DMS 273 (cell line): ENCODE results near the gene PPP1R8.
"Not testable (repeated sequence)": the region's sequence is repeated elsewhere in the genome, so short reads cannot be mapped to it uniquely, and the experiment has no call there.

Experiments
- DNase-seq: peaks from one replicate; lab custom pipeline; 2025; ENCODE audit not compliant: unreplicated experiment; lab: John Stamatoyannopoulos, UW

The PPP1R8 gene

GRCh38 chr1:27830621-27831440 lies at the start of gene PPP1R8:
TSS of gene PPP1R8 (plus strand) at chr1:27830782. CDS start at chr1:27830836, 54 bp downstream.
- DNase-seq, result peak; percentile 99

- DNase-seq, result no peak
Measured at GRCh38 chr1:27782950-27783349, 47.6 kb upstream of the PPP1R8 start.

GRCh38 chr1:27784700-27785099 lies 45.9 kb upstream of the PPP1R8 start:
- DNase-seq, result no peak

GRCh38 chr1:27785781-27786455 lies 44.7 kb upstream of the PPP1R8 start:
- DNase-seq, result no peak

GRCh38 chr1:27787895-27788294 lies 42.7 kb upstream of the PPP1R8 start:
- DNase-seq, result peak; percentile 12

- DNase-seq, result peak; percentile 13
Measured at GRCh38 chr1:27789540-27790041, 41.0 kb upstream of the PPP1R8 start.

- DNase-seq, result not testable (repeated sequence)
Measured at GRCh38 chr1:27790270-27790669, 40.3 kb upstream of the PPP1R8 start.

GRCh38 chr1:27795601-27796000 lies 35.0 kb upstream of the PPP1R8 start:
- DNase-seq, result no peak

- DNase-seq, result no peak
Measured at GRCh38 chr1:27804791-27805190, 25.8 kb upstream of the PPP1R8 start.

GRCh38 chr1:27806758-27807157 lies 23.8 kb upstream of the PPP1R8 start:
- no peak for DNase-seq

GRCh38 chr1:27807385-27807784 lies 23.2 kb upstream of the PPP1R8 start:
- no peak for DNase-seq

- DNase-seq, result not testable (repeated sequence)
Measured at GRCh38 chr1:27808131-27808530, 22.5 kb upstream of the PPP1R8 start.

- DNase-seq, result no peak
Measured at GRCh38 chr1:27809883-27810282, 20.7 kb upstream of the PPP1R8 start.

GRCh38 chr1:27811741-27812500 lies 18.7 kb upstream of the PPP1R8 start:
- DNase-seq, result no peak

GRCh38 chr1:27816921-27817630 lies 13.5 kb upstream of the PPP1R8 start:
- DNase-seq, result no peak

- no peak for DNase-seq
Measured at GRCh38 chr1:27821761-27822315, 8.7 kb upstream of the PPP1R8 start.

- DNase-seq, result no peak
Measured at GRCh38 chr1:27823784-27824183, 6.8 kb upstream of the PPP1R8 start.

- no peak for DNase-seq
Measured at GRCh38 chr1:27824411-27824810, 6.2 kb upstream of the PPP1R8 start.

- not testable (repeated sequence) for DNase-seq
Measured at GRCh38 chr1:27829339-27829960, 1.1 kb upstream of the PPP1R8 start.
